ENCODE results near the gene CCDC175. TPM values are rescaled to one million over a fixed set of nuclear protein-coding genes. Genes with fewer than 3 reads are reported as not detected.

The CCDC175 gene
- total RNA-seq, 1 donor from 2014 or later, result not detected

- intact Hi-C loops (cut with micrococcal nuclease), result no loop called here
- DNase-seq, result no peak
- Mint-ChIP-seq H3K4me3 (no peak overlapping the region), H3K27ac (no peak overlapping the region), H3K9me3 (no peaks in the 10 kb centered on the region), H3K4me1 (no peaks in the 10 kb centered on the region), H3K36me3 (ENCODE audit: low read depth) (no peaks in the 10 kb centered on the region), H3K27me3 (peaks cover 17% of the 10 kb centered on the region)
- TF ChIP-seq CTCF (IDR thresholded peaks at IDR 0.05), result no peak
- no peak for ATAC-seq (ENCODE audit: low read depth)
- ChIA-PET POLR2A (no interaction called here), CTCF (interaction anchor here (2.1 kb wide), 1 partner anchor 10 kb away, joined by 9 read pairs; the partner anchor contains the start of gene CCDC175)
Observed at GRCh38 chr14:59566296-59566695, 10.3 kb downstream of the CCDC175 start.

GRCh38 chr14:59565087-59565486 is 11.5 kb downstream of the CCDC175 start:
- CTCF ChIA-PET, result interaction anchor here (2.1 kb wide), 1 partner anchor 12 kb away, joined by 9 read pairs; the partner anchor contains the start of gene CCDC175
- H3K4me3 Mint-ChIP-seq, result no peak overlapping the region
- DNase-seq, result no peak
- H3K36me3 Mint-ChIP-seq (ENCODE audit: low read depth), result no peaks in the 10 kb centered on the region
- no peaks in the 10 kb centered on the region for H3K9me3 Mint-ChIP-seq
- POLR2A ChIA-PET, result no interaction called here
- intact Hi-C loops (cut with micrococcal nuclease), result no loop called here
- ATAC-seq (ENCODE audit: low read depth), result no peak
- H3K27ac Mint-ChIP-seq, result no peak overlapping the region
- H3K27me3 Mint-ChIP-seq, result peaks cover 17% of the 10 kb centered on the region
- no peaks in the 10 kb centered on the region for H3K4me1 Mint-ChIP-seq
- no peak for TF ChIP-seq CTCF (IDR thresholded peaks at IDR 0.05)

DNA sequence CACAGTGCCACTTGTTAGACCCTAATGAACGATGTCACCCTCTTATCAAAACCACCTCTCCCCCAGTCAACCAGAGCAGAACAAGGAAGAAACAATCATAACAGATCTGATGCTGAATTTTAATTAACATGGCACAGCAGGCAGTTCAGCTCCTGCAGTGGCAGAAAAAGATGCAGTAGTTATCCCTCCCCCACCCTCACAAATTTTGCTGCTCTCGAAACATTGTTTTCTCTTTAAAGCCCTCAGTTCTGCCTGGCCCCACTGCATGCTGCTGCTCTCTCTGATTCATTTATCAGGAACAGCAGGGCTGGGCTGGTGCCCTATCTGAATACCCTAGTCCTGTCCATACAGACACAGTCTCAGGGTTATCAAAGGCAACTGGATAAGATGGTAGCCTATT is 12.2 kb downstream of the CCDC175 start:
- DNase-seq (no peak), ATAC-seq (ENCODE audit: low read depth) (no peak)
- H3K9me3 Mint-ChIP-seq, result no peaks in the 10 kb centered on the region
- CTCF ChIA-PET, result no interaction called here
- H3K27me3 Mint-ChIP-seq, result peaks cover 17% of the 10 kb centered on the region
- no peak for TF ChIP-seq CTCF (IDR thresholded peaks at IDR 0.05)
- POLR2A ChIA-PET, result no interaction called here
- no peak overlapping the region for H3K4me3 Mint-ChIP-seq
- H3K36me3 Mint-ChIP-seq (ENCODE audit: low read depth), result no peaks in the 10 kb centered on the region
- H3K4me1 Mint-ChIP-seq, result no peaks in the 10 kb centered on the region
- no peak overlapping the region for H3K27ac Mint-ChIP-seq
- intact Hi-C loops (cut with micrococcal nuclease), result no loop called here

- TF ChIP-seq CTCF (IDR thresholded peaks at IDR 0.05), result no peak
- ChIA-PET POLR2A (no interaction called here), CTCF (no interaction called here)
- no peaks in the 10 kb centered on the region for H3K4me1 Mint-ChIP-seq
- DNase-seq, result no peak
- no peak overlapping the region for H3K27ac Mint-ChIP-seq
- no peaks in the 10 kb centered on the region for H3K36me3 Mint-ChIP-seq (ENCODE audit: low read depth)
- H3K27me3 Mint-ChIP-seq, result peaks cover 7% of the 10 kb centered on the region
- H3K9me3 Mint-ChIP-seq, result peaks cover 2% of the 10 kb centered on the region
- no peak overlapping the region for H3K4me3 Mint-ChIP-seq
- no peak for ATAC-seq (ENCODE audit: low read depth)
- intact Hi-C loops (cut with micrococcal nuclease), result no loop called here
Observed at GRCh38 chr14:59547310-59547709, 29.3 kb downstream of the CCDC175 start.

GRCh38 chr14:59543873-59544272 is 32.7 kb downstream of the CCDC175 start:
- no peak for ATAC-seq (ENCODE audit: low read depth)
- Mint-ChIP-seq H3K4me3 (no peak overlapping the region), H3K27ac (no peak overlapping the region), H3K36me3 (ENCODE audit: low read depth) (no peaks in the 10 kb centered on the region), H3K27me3 (peaks cover 4% of the 10 kb centered on the region), H3K9me3 (no peaks in the 10 kb centered on the region), H3K4me1 (peaks cover 3% of the 10 kb centered on the region)
- ChIA-PET CTCF (no interaction called here), POLR2A (no interaction called here)
- intact Hi-C loops (cut with micrococcal nuclease), result no loop called here
- TF ChIP-seq CTCF (IDR thresholded peaks at IDR 0.05), result no peak
- no peak for DNase-seq

Measured in activated B cell treated with CpG ODN at 0.5 μM for 24 hours (primary cell).